22Rv1 (cell line): ENCODE data around the gene ZNF80.

Source experiments
- CTCF ChIP-seq: fragments of 450-650 bp; IDR thresholded peaks from 2 replicates; pipeline ENCODE4 v1.5.1; 2017; ENCODE audit warnings: mild to moderate bottlenecking
- ZFX ChIP-seq: fragments of 450-650 bp; IDR thresholded peaks from 2 replicates; pipeline ENCODE4 v1.6.1; 2017; ENCODE audit warnings: antibody characterized with exemption, borderline replicate concordance

GRCh38 chr3:114260152-114260551 lies 22.8 kb upstream of the ZNF80 start:
- TF ChIP-seq CTCF (no peak), ZFX (no peak)
